Trophoblast cell (in vitro differentiated cells and primary cell): Measurements from ENCODE around the gene IFNAR2.

Experiments used
- DNase-seq, 2 donors: peaks; one replicate each; pipeline ENCODE4 v3.0.0-alpha.2; 2016
- H2AFZ ChIP-seq: 2 replicates; pipeline ENCODE4 v1.6.1; 2013; ENCODE audit warnings: low read length, moderate library complexity, mild to moderate bottlenecking; ENCODE audit not compliant: insufficient read depth, poor library complexity
- H2AK5ac ChIP-seq: 2 replicates; pipeline ENCODE4 v1.6.1; 2013; ENCODE audit warnings: mild to moderate bottlenecking, low read length
- H2BK120ac ChIP-seq: 2 replicates; pipeline ENCODE4 v1.6.1; 2013; ENCODE audit warnings: low read length, mild to moderate bottlenecking, moderate library complexity; ENCODE audit not compliant: insufficient read depth, poor library complexity
- H2BK12ac ChIP-seq: 2 replicates; pipeline ENCODE4 v1.6.1; 2013; ENCODE audit warnings: mild to moderate bottlenecking, low read length, moderate library complexity
- H2BK5ac ChIP-seq: 2 replicates; pipeline ENCODE4 v1.6.1; 2013; ENCODE audit warnings: low read length, low read depth, moderate library complexity, mild to moderate bottlenecking; ENCODE audit not compliant: poor library complexity
- H3K14ac ChIP-seq: 2 replicates; pipeline ENCODE4 v1.6.1; 2013; ENCODE audit warnings: mild to moderate bottlenecking, low read length
- H3K18ac ChIP-seq: 2 replicates; pipeline ENCODE4 v1.6.1; 2013; ENCODE audit warnings: mild to moderate bottlenecking, low read length
- H3K23ac ChIP-seq: 2 replicates; pipeline ENCODE4 v1.6.1; 2013; ENCODE audit warnings: low read length
- H3K27ac ChIP-seq: 2 replicates; pipeline ENCODE4 v1.5.1; 2013; ENCODE audit warnings: low read depth, mild to moderate bottlenecking, inconsistent platforms, low read length, moderate library complexity
- H3K27me3 ChIP-seq: 2 replicates; pipeline ENCODE4 v1.6.1; 2013; ENCODE audit warnings: inconsistent platforms, mild to moderate bottlenecking, low read length, moderate library complexity; ENCODE audit not compliant: insufficient read depth
- H3K36me3 ChIP-seq, 2 experiments: 1 replicate in 1 of 2; 2 replicates in 1 of 2; pipeline ENCODE4 v1.6.1; 2013; ENCODE audit warnings: low read length in 2 of 2, mild to moderate bottlenecking in 2 of 2, moderate library complexity in 1 of 2; ENCODE audit not compliant: insufficient read depth in 2 of 2, control insufficient read depth in 1 of 2
- H3K4ac ChIP-seq: 2 replicates; pipeline ENCODE4 v1.6.1; 2013; ENCODE audit warnings: low read depth, mild to moderate bottlenecking, low read length, moderate library complexity
- H3K4me1 ChIP-seq, 2 experiments: 1 replicate in 1 of 2; 2 replicates in 1 of 2; pipeline ENCODE4 v1.6.1; 2013; ENCODE audit warnings: low read length in 2 of 2, mild to moderate bottlenecking in 2 of 2, moderate library complexity in 1 of 2; ENCODE audit not compliant: insufficient read depth in 2 of 2, control insufficient read depth in 1 of 2
- H3K4me2 ChIP-seq: 2 replicates; pipeline ENCODE4 v1.6.1; 2013; ENCODE audit warnings: inconsistent platforms, mild to moderate bottlenecking, low read length, moderate library complexity
- H3K4me3 ChIP-seq: 2 replicates; pipeline ENCODE4 v1.5.1; 2013; ENCODE audit warnings: mild to moderate bottlenecking, low read depth, low read length, inconsistent platforms
- H3K79me1 ChIP-seq: one replicate; pipeline ENCODE4 v1.6.1; 2013; ENCODE audit warnings: low read length
- H3K79me2 ChIP-seq: 2 replicates; pipeline ENCODE4 v1.6.1; 2013; ENCODE audit warnings: low read length, mild to moderate bottlenecking; ENCODE audit not compliant: control insufficient read depth, insufficient read depth, poor library complexity
- H3K9ac ChIP-seq: 2 replicates; pipeline ENCODE4 v1.6.1; 2013; ENCODE audit warnings: mild to moderate bottlenecking, low read length
- H3K9me3 ChIP-seq: 2 replicates; pipeline ENCODE4 v1.6.1; 2013; ENCODE audit warnings: low read depth, mild to moderate bottlenecking, control low read depth, inconsistent platforms, low read length; ENCODE audit not compliant: insufficient read depth
- H4K12ac ChIP-seq: 2 replicates; pipeline ENCODE4 v1.6.1; 2013; ENCODE audit warnings: low read depth, mild to moderate bottlenecking, low read length, moderate library complexity
- H4K8ac ChIP-seq: 2 replicates; pipeline ENCODE4 v1.6.1; 2013; ENCODE audit warnings: low read depth, mild to moderate bottlenecking, low read length, moderate library complexity
- H4K91ac ChIP-seq: one replicate; pipeline ENCODE4 v1.6.1; 2013; ENCODE audit warnings: low read depth, mild to moderate bottlenecking, low read length, moderate library complexity
- WGBS: extraction: QIAGEN DNeasy Blood & Tissue Kit; methylation state at CpG from one replicate; pipeline ENCODE4 v1.1.7; 2013; ENCODE audit warnings: missing lambda C conversion rate; ENCODE audit not compliant: insufficient read length, insufficient coverage; ENCODE audit errors: extremely low coverage; 5-methylcytosine and 5-hydroxymethylcytosine counted together

IFNAR2 gene

GRCh38 chr21:33236766-33237165 lies 7.0 kb downstream of the IFNAR2 start:
- Histone ChIP-seq H3K4ac (no peak overlapping the region), H3K9me3 (no peaks in the 10 kb centered on the region), H4K12ac (no peak overlapping the region), H2BK120ac (no peak overlapping the region), H3K9ac (no peak overlapping the region), H4K8ac (no peak overlapping the region), H2AK5ac (no peak overlapping the region), H3K79me2 (no peaks in the 10 kb centered on the region), H2BK12ac (no peak overlapping the region), H3K36me3 (peaks cover 0 to 4% of the 10 kb centered on the region in 2 experiments), H3K27ac (no peak overlapping the region), H2BK5ac (no peak overlapping the region), H3K4me3 (no peak overlapping the region), H3K79me1 (no peaks in the 10 kb centered on the region), H3K18ac (no peak overlapping the region), H2AFZ (no peak overlapping the region), H3K14ac (no peak overlapping the region), H3K23ac (no peak overlapping the region), H4K91ac (no peak overlapping the region), H3K4me1 (peaks cover 8 to 9% of the 10 kb centered on the region in 2 experiments), H3K27me3 (no peaks in the 10 kb centered on the region), H3K4me2 (no peak overlapping the region)
- no CpG with 5 or more reads among the region's 2 CpGs for WGBS
- DNase-seq = no peak

- H3K4me2 ChIP-seq = no peak overlapping the region
- H2AK5ac ChIP-seq = no peak overlapping the region
- WGBS = no CpG with 5 or more reads among the region's 3 CpGs
- H3K4ac ChIP-seq = no peak overlapping the region
- no peak overlapping the region for H3K4me3 ChIP-seq
- H3K9ac ChIP-seq = no peak overlapping the region
- peaks cover 8 to 9% of the 10 kb centered on the region in 2 experiments for H3K4me1 ChIP-seq
- H3K23ac ChIP-seq = no peak overlapping the region
- peaks cover 0 to 4% of the 10 kb centered on the region in 2 experiments for H3K36me3 ChIP-seq
- H3K79me2 ChIP-seq = no peaks in the 10 kb centered on the region
- H3K18ac ChIP-seq = no peak overlapping the region
- DNase-seq = peak in 1 of 2 donors; percentile 29
- no peak overlapping the region for H2AFZ ChIP-seq
- H3K27ac ChIP-seq = no peak overlapping the region
- no peak overlapping the region for H3K14ac ChIP-seq
- no peaks in the 10 kb centered on the region for H3K79me1 ChIP-seq
- no peaks in the 10 kb centered on the region for H3K9me3 ChIP-seq
- no peak overlapping the region for H4K12ac ChIP-seq
- no peak overlapping the region for H2BK5ac ChIP-seq
- no peaks in the 10 kb centered on the region for H3K27me3 ChIP-seq
- H2BK120ac ChIP-seq = no peak overlapping the region
- no peak overlapping the region for H4K8ac ChIP-seq
- H4K91ac ChIP-seq = no peak overlapping the region
- H2BK12ac ChIP-seq = no peak overlapping the region
These were observed 7.7 kb downstream of the IFNAR2 start for GRCh38 chr21:33237486-33237885.

GRCh38 chr21:33238146-33238545 lies 8.4 kb downstream of the IFNAR2 start:
- no peak overlapping the region for H2BK5ac ChIP-seq
- no peak for DNase-seq
- peaks cover 0 to 4% of the 10 kb centered on the region in 2 experiments for H3K36me3 ChIP-seq
- no peak overlapping the region for H3K14ac ChIP-seq
- H4K8ac ChIP-seq = no peak overlapping the region
- WGBS = no CpG with 5 or more reads among the region's 4 CpGs
- H3K79me1 ChIP-seq = no peaks in the 10 kb centered on the region
- H2AFZ ChIP-seq = no peak overlapping the region
- H2AK5ac ChIP-seq = no peak overlapping the region
- H3K27me3 ChIP-seq = no peaks in the 10 kb centered on the region
- H3K18ac ChIP-seq = peak overlapping the region; percentile 25
- H3K4me3 ChIP-seq = no peak overlapping the region
- no peak overlapping the region for H3K4me2 ChIP-seq
- no peak overlapping the region for H3K23ac ChIP-seq
- no peak overlapping the region for H3K27ac ChIP-seq
- no peak overlapping the region for H2BK120ac ChIP-seq
- H2BK12ac ChIP-seq = no peak overlapping the region
- no peak overlapping the region for H3K9ac ChIP-seq
- peaks cover 8 to 9% of the 10 kb centered on the region in 2 experiments for H3K4me1 ChIP-seq
- no peak overlapping the region for H3K4ac ChIP-seq
- H4K91ac ChIP-seq = no peak overlapping the region
- no peak overlapping the region for H4K12ac ChIP-seq
- H3K9me3 ChIP-seq = no peaks in the 10 kb centered on the region
- H3K79me2 ChIP-seq = no peaks in the 10 kb centered on the region

GRCh38 chr21:33238565-33239255 lies 9.0 kb downstream of the IFNAR2 start:
- WGBS = no CpG with 5 or more reads among the region's 7 CpGs
- no peak overlapping the region for H4K91ac ChIP-seq
- no peaks in the 10 kb centered on the region for H3K79me2 ChIP-seq
- H2BK120ac ChIP-seq = no peak overlapping the region
- H3K18ac ChIP-seq = no peak overlapping the region
- H3K4me2 ChIP-seq = no peak overlapping the region
- no peak for DNase-seq
- H3K27ac ChIP-seq = no peak overlapping the region
- no peaks in the 10 kb centered on the region for H3K79me1 ChIP-seq
- no peak overlapping the region for H3K9ac ChIP-seq
- peaks cover 8 to 9% of the 10 kb centered on the region in 2 experiments for H3K4me1 ChIP-seq
- H2BK5ac ChIP-seq = no peak overlapping the region
- peaks cover 0 to 4% of the 10 kb centered on the region in 2 experiments for H3K36me3 ChIP-seq
- no peak overlapping the region for H3K14ac ChIP-seq
- no peak overlapping the region for H3K23ac ChIP-seq
- no peaks in the 10 kb centered on the region for H3K27me3 ChIP-seq
- no peak overlapping the region for H3K4ac ChIP-seq
- no peak overlapping the region for H3K4me3 ChIP-seq
- H2AFZ ChIP-seq = no peak overlapping the region
- no peak overlapping the region for H2AK5ac ChIP-seq
- peak overlapping the region; percentile 51 for H4K12ac ChIP-seq
- H4K8ac ChIP-seq = no peak overlapping the region
- H3K9me3 ChIP-seq = no peaks in the 10 kb centered on the region
- H2BK12ac ChIP-seq = no peak overlapping the region
